IPS-18c (cell line): ENCODE results near the gene FOXO3B.
A peak's percentile ranks its signal among the peaks of the same experiment; 100 is the strongest.
"Not testable (repeated sequence)": the region's sequence is repeated elsewhere in the genome, so short reads cannot be mapped to it uniquely, and the experiment has no call there.

Source experiments
- H3K4me3 ChIP-seq: 2 replicates; pipeline ENCODE4 v1.7.0; 2013; ENCODE audit warnings: low read depth, mild to moderate bottlenecking, low read length, moderate library complexity; ENCODE audit not compliant: insufficient read depth
- H3K9me3 ChIP-seq: one replicate; pipeline ENCODE4 v1.6.1; 2013; ENCODE audit warnings: mild to moderate bottlenecking, low read length, moderate library complexity; ENCODE audit not compliant: control insufficient read depth, insufficient read depth

FOXO3B gene

GRCh38 chr17:18667535-18667934, 14.6 kb downstream of the FOXO3B start:
- not testable (repeated sequence) for H3K4me3 ChIP-seq, H3K9me3 ChIP-seq

DNA sequence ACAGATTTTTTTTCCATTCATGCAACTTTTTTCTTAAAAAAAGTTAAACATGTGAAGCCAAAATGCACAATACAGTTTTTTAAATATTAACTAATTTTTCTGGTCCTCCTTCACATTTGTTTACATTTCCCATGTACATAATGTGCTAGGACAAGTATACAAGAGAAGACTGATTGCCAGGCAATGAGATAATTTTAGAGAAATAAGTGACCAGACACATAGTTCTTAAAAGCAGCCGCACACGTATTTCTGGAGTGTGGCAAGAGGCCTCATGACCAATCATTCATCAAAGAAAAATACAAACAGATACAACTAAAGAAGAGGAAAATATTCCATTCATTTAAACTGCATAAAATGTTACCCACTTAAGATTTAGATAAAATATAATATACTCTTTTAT, 15.8 kb downstream of the FOXO3B start:
- H3K9me3 ChIP-seq, H3K4me3 ChIP-seq: not testable (repeated sequence)

- H3K4me3 ChIP-seq, H3K9me3 ChIP-seq: not testable (repeated sequence)
These were observed 20.0 kb downstream of the FOXO3B start for GRCh38 chr17:18661924-18662624.

DNA sequence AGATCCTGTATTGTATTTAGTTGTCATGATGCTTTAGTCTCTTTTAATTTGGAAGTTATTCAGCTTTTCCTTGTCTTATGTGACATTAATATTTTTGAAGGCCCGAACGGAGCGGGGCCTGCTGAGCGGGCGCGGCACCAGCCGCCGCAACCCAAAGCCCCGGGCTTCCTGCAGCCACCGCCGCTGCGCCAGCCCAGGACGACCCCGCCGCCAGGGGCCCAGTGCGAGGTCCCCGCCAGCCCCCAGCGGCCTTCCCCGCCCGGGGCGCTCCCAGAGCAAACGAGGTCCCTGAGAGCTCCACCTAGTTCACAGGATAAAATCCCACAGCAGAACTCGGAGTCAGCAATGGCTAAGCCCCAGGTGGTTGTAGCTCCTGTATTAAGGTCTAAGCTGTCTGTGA, 32.0 kb downstream of the FOXO3B start:
- H3K4me3 ChIP-seq: not testable (repeated sequence)

GRCh38 chr17:18644291-18644690, 37.8 kb downstream of the FOXO3B start, which contains the start of gene TBC1D28:
Gene TBC1D28, minus strand, starts transcription at chr17:18644391. Its CDS starts 3,039 bp downstream, at chr17:18641352.
- H3K9me3 ChIP-seq, H3K4me3 ChIP-seq: not testable (repeated sequence)

More for the DNA sequence above, 32.0 kb downstream of the FOXO3B start:
- H3K9me3 ChIP-seq: not testable (repeated sequence)

GRCh38 chr17:18643124-18643523, 39.0 kb downstream of the FOXO3B start:
- not testable (repeated sequence) for H3K9me3 ChIP-seq, H3K4me3 ChIP-seq

DNA sequence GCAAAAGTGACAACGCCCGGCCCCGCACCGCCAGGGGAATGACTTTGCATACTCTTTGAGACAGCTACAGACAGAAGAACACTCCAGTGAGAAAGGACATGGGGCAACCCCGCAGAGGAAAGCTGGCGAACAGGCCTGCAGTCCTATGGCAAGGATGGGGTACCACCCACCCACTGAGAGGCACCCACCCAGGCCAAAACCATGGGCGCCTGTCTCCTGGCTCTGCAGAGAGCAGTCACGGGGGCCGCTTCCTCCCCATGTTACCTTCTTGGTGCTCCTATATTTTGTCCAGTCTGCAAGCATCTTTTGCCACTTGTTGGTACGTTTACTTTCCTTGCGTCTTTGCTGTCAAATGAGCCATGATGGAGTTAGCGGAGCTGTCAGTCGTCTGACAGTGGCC, 43.8 kb downstream of the FOXO3B start:
- H3K4me3 ChIP-seq, H3K9me3 ChIP-seq: not testable (repeated sequence)

DNA sequence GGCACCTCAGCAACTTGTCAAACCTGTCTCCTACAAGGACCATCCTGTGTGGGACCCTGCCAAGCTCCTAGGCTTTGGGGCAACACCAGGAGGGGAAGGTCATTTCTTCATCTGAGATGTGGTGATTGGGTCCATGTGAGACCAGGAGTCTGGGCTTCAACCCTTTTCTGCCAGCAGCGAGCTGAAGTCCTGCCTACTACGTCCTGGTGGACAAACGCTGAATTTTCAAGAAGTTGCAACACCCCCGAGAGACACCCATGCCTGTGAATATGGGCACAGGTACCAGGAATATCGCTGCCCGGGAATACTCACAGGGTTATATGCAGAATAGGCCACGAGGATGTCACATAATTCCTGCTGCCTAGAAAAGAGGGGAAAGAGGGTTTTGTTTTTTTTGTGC, 45.9 kb downstream of the FOXO3B start:
- not testable (repeated sequence) for H3K9me3 ChIP-seq, H3K4me3 ChIP-seq

GRCh38 chr17:18635773-18636172, 46.3 kb downstream of the FOXO3B start:
- H3K4me3 ChIP-seq, H3K9me3 ChIP-seq: not testable (repeated sequence)

GRCh38 chr17:18634550-18635263, 47.4 kb downstream of the FOXO3B start:
- peak overlapping the region; percentile 15; the same call in 1 of the 2 replicates for H3K4me3 ChIP-seq
- H3K9me3 ChIP-seq: not testable (repeated sequence)
